Astrocyte of the spinal cord (primary cell): ENCODE results near the gene DSEL.
A peak's percentile ranks its signal among the peaks of the same experiment; 100 is the strongest.

Source experiments
- DNase-seq: peaks from one replicate; pipeline ENCODE4 v3.0.0; 2011; ENCODE audit warnings: low read depth, low spot score
- H3K4me3 ChIP-seq: 2 replicates; pipeline ENCODE4 v1.5.1; 2011; ENCODE audit warnings: low read depth, mild to moderate bottlenecking, low read length, moderate library complexity
- CTCF ChIP-seq: IDR thresholded peaks from 2 replicates; pipeline ENCODE4 v1.5.1; 2012; ENCODE audit warnings: low read depth, mild to moderate bottlenecking, low read length, inconsistent platforms
- in situ Hi-C: cut with HindIII; loops from 2 replicates; pipeline ENCODE4 v1.10.0; 2017; ENCODE audit warnings: low sequenced_read_pairs

Gene DSEL

GRCh38 chr18:67516539-67517443, at the start of gene DSEL:
TSS of gene DSEL (minus strand) at chr18:67516720. CDS start at chr18:67514608, 2,112 bp downstream.
- no peak for TF ChIP-seq CTCF
- DNase-seq = peak; percentile 97
- peak within 1 kb of the TSS; percentile 62 for H3K4me3 ChIP-seq
- in situ Hi-C loops = no loop called here

- H3K4me3 ChIP-seq = no peak overlapping the region
- in situ Hi-C loops = no loop called here
- TF ChIP-seq CTCF = no peak
- DNase-seq = no peak
Measured at GRCh38 chr18:67553437-67553836, 36.9 kb upstream of the DSEL start.

GRCh38 chr18:67550872-67551520, 34.5 kb upstream of the DSEL start:
- no peak overlapping the region for H3K4me3 ChIP-seq
- no peak for TF ChIP-seq CTCF
- DNase-seq = no peak
- in situ Hi-C loops = no loop called here

GRCh38 chr18:67549946-67550345, 33.4 kb upstream of the DSEL start:
- no peak for DNase-seq
- no peak overlapping the region for H3K4me3 ChIP-seq
- in situ Hi-C loops = no loop called here
- no peak for TF ChIP-seq CTCF

- no peak for TF ChIP-seq CTCF
- DNase-seq = no peak
- in situ Hi-C loops = no loop called here
- H3K4me3 ChIP-seq = no peak overlapping the region
Measured at GRCh38 chr18:67545681-67546080, 29.2 kb upstream of the DSEL start.

GRCh38 chr18:67540559-67540958, 24.0 kb upstream of the DSEL start:
- TF ChIP-seq CTCF = no peak
- DNase-seq = no peak
- in situ Hi-C loops = no loop called here

More at GRCh38 chr18:67540559-67540958, 24.0 kb upstream of the DSEL start:
- H3K4me3 ChIP-seq = no peak overlapping the region
